Stimulated activated CD4-positive, alpha-beta T cell treated with anti-CD3 and anti-CD28 coated beads, Interleukin-2, amount 100 ng/mL, for 48 hours (primary cell): ENCODE measurements around the gene TM4SF4.

Source experiments
- DNase-seq, 2 donors: peaks; one replicate each; pipeline ENCODE4 v3.0.0-alpha.2; 2020

Gene TM4SF4

DNA sequence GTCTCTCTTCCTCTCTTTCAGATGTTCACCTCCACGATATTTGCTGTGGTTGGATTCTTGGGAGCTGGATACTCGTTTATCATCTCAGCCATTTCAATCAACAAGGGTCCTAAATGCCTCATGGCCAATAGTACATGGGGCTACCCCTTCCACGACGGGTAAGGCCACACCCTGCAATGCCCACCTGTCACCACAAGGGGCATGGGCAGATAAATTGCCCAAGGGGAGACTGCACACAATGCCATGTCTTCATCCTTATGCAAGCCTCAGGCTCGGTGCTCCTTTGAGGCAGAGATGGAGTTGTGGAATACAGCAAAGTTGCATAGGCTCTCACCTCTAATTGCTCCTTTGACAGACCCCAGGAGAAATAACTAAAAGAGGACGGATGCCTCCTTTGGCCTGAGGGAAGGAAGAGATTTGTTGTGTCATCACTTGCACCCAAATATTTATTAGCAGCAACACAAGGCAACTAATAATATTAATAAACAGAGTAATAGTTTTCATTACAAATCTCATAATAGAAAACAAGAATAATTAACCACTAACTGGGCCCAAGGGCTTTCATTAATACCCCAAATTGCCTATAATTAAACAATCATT, 13.2 kb downstream of the TM4SF4 start:
- DNase-seq = peak; percentile 37 to 41

DNA sequence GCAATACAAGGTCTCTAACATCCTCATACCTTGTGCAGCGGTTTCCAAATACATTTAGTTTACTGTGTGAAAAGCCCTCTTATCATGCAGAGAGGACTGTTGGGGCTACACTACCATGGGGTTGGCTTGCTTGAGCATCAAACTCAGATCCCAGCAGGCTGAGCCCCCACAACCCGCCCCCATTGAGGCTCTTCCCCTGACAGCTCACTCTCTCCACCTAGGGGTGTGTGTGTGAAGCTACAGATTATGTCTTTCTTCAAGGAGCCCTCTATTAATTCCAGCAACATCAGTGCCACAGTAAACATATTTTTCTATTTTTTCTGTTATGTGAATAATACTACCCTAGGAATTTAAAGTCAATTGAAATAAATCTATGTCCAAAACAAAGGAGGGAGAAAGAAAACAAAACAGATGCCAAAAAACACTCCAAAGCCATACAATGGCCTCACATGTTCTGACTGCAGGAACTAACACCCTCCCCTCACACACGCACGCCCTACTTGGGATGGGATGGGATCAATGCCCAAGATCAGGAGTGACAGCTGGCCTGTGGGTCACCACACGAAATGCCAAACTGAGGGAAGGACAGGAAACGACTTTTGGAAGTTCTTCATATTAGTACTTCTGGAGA, 14.7 kb downstream of the TM4SF4 start:
- DNase-seq = no peak

DNA sequence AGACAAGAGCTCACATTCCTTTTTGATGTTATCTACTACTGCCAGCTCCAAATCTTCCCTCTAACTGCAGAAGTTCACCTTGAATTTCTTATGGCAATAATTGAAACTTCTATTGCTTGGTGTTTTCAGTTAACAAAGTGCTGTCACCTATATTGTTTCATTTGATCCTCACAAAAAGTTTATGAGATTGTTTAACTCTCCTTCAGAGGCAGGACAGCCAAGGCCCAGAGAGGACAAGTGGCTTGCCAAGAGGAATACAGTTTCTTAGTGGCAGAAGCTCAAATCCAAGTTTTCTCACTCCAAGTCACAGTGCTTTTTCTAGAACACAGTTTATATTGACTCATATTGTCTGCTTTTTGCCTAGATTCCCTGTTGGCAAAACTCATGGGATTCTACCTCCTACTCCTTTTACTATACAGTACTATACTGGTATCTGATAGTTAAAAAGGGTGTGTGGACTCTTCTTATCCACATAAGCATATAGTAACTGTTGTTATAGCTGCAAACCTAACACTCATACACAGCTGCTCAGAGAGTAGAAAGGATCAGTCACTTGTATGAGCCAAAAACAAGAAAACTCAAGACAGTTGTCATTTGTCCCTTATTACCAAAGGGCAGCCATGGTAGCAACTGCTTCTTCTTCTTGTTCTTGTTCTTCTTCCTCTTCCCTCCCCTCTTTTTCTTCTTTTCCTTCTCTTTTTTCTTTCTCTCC, 15.9 kb downstream of the TM4SF4 start:
- no peak for DNase-seq

DNA sequence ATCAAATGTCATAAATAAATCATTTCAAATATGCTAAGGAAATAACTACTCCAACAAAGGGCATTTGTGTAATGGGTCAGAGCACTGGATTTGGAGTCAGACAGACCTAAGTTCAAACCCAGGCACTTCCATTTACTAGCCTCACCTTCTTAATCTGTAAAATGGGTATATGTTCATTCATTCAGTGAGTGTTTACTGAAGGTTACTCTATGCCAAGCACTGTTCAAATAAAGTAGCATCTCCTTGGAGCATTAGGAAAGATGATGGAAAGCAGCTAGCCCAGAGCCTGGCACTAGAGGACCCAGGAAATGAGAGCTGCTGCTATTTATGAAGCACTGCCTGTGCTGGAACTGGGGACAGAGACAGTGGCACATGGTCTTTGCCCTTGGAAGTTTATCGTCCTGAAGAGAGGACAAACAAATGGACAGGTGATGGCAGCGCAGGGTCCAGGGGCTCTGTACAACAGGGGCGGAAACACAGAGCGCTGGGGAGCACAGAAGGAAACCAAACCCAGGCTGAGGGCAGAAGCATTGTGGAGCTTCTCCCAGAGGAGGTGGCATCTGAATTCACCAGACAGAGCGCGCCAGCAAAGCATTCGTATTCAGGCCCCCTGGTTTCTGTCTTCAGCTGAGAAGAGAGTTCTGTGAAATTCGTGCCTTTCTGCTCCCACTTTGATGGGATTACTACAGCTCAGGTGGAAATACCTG, 19.0 kb downstream of the TM4SF4 start:
- no peak for DNase-seq

DNA sequence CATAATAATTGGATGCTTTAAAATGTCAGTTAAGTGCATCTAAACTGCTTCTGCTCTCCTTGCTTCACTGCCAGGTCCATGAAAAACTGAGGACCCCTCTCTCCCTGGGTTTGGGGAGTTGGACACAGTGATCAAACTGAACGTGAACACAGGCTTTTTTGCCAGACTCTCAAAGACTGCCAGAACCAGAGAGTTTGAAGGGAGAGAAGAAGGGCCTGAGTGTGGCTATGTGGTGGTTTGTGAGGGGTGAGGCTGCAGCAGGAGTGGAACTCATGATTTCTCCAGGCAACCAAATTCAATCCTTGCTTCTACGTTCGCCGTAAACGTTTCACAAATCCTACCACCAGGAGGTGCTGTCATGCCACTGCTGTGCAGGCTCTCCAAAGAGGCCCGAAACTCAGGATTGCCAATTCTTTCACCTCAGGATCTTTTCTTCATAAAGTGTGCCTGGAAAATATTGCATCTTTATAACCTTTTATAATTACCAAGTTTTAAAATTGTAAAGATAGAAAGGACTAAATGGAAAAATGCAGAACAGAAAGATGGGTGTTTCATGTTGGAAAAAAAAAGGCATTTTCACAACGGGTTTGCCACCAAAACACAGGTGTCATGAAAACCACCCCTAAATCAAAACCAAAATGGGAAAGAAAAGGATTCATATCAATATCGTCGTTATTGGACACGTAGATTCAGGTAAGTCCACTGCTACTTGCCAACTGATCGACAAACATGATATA, 19.7 kb downstream of the TM4SF4 start:
- peak; percentile 36 to 42 for DNase-seq

DNA sequence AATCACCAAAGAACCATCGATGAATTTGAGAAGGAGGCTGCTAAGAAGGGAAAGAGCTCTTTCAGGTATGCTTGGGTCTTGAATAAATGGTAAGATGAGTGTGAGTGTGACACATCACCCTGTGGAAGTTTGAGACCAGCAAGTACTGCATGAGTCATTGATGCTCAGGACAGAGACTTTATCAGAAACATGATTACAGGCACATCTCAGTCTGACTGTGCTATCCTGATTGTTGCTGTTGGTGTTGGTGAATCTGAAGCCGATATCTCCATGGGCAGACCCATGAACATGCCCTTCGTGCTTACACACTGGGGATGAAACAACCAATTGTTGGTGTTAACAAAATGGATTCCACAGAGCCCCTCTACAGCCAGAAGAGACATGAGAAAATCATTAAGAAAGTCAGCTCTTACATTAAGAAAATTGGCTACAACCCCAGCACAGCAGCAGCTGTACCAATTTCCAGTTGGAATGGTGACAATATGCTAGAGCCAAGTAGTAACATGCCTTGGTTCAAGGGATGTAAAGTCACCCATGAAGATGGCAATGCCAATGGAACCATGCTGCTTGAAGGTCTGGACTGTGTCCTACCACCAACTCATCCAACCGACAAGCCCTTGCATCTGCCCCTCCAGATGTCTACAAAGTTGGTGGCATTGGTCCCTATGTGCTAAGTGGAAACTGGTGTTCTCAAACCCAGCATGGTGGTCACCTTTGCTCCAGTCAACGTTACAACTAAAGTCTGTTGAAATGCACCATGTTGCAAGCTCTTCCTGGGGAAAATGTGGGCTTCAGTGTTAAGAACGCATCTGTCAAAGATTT, 20.5 kb downstream of the TM4SF4 start:
- DNase-seq = no peak

DNA sequence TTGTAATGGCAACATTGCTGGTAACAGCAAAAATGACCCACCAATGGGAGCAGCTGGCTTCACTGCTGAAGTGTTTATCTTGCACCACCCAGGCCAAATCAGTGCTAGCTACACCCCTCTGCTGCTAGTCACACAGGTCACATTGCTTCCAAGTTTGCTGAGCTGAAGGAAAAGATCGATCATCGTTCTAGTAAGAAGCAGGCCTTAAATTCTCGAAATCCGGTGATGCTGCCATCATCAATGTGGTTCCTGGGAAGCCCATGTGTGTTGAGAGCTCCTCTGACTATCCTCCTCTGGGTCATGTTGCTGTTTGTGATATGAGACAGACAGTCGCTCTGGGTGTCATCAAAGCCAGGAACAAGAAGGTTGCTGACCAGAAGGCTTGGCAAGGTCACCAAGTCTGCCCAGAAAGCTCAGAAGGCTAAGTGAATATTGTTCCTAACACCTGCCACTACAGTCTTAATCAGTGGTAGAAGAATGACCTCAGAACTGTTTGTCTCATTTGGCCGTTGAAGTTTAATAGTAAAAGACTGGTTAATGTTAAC, 21.2 kb downstream of the TM4SF4 start:
- no peak for DNase-seq

DNA sequence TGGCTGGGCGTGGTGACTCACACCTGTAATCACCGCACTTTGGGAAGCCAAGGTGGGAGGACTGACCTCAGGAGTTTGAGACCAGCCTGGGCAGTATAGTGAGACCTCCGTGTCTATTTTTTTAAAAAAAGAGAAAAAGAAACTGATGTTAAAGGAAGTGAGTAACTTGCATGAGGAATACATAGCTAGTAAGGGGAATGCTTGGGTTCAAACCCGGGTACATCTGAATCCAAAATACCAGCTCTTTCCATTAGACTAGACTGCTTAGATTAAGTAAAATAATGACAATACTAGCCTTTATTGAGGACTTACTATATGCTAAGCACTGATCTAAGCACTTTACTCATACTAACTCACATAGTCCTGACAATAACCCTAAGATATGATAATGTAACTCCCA, 22.4 kb downstream of the TM4SF4 start:
- no peak for DNase-seq

DNA sequence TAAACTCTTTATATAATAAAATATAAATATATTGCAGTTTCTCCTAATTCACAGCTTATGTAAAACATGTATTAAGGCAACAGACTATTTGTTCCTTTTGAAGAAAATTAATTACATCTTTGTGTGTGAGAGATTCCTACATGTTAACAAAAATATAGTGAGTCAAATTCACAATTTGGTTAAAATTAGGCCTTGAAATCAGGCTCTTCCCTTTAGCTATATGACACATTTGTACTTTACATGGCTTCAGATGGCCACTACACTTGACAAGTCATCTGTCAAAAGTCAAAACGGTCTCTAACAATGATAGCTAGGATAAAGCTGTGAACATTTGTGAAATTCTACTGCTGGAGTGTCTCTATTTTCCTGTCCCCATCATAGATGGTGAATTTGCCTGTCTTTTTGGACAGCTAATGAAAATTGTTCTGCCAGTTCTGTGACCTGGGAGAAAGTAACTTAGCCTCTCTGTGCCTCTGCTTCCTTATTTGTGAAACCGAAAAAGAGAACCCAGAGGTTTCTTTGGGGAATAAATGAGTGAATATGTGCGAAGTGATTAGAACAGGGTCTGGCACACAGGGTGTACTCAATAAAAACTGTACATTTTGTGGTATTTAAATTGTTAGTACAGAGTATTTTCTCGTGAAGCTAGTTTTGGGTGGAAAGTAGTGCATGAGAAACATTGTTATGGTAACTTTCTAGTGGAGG, 23.6 kb downstream of the TM4SF4 start:
- DNase-seq = no peak

DNA sequence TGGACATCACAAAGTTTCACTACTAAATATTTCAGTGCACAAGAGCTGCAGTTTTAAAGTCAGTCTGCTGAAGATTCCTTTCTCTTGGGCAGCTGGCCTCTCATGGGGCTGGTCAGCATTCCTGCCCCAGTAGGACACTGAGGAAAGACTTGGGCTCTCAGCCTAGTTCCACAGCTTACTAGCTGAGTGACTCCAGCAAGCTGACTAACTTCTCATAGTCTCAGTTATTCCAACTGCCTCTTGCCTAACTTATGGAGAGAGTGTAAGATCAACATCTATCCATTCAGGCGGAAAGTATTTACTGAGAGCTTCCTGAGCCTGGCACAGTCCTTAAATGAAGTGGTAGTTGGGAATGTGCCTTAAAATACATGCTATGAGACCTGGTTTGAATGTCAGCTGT, 27.0 kb downstream of the TM4SF4 start:
- no peak for DNase-seq

DNA sequence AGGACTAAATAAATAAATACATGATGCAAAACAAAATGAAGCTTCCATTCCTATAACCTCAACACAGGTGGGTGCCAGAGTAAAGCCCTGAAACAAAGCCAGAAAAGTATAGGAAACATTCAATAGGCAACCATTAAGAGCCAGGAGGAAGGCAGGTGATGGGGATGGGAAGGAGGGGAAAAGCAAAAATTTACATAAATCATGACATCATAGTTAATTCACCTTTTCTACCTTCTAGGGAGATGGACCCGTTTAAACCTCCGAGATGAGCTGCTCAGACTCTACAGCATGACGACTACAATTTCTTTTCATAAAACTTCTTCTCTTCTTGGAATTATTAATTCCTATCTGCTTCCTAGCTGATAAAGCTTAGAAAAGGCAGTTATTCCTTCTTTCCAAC, 27.9 kb downstream of the TM4SF4 start:
- no peak for DNase-seq

DNA sequence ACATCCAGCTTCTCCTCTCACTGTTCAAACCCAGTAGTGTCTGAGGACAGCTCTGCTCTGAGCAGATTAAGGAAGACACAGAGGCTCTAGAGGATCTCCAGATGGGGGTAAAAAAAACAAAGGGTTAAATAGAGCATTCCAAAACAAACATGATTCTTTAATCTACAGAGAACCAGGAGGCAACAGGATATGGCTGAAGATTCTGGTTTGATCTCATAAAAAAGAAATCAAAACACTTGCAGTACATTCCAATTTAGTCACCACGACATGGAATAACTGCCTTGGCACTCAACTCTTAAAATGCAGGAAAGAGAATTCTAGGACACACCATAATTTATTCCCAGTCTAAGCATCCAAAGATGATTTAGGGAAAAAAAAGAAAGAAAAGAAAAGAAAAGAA, 32.0 kb downstream of the TM4SF4 start:
- DNase-seq = no peak

DNA sequence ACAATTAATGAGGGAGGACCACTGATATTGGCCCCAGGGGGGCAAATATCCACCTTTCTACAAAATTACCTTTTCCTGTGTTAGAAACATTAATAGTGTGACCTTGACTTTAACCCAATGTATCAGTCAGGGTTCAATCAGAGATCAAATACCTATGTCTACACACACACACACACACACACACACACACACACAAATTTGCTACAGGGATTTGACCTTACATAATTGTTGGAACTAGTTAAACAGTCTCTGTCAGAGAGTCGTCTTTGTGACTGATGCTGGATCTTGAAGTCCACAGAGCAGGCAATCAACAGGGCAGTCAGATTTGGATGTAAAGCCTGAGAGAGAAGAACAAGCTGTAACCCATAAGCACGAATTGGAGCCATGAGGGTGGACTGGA, 32.5 kb downstream of the TM4SF4 start:
- no peak for DNase-seq

DNA sequence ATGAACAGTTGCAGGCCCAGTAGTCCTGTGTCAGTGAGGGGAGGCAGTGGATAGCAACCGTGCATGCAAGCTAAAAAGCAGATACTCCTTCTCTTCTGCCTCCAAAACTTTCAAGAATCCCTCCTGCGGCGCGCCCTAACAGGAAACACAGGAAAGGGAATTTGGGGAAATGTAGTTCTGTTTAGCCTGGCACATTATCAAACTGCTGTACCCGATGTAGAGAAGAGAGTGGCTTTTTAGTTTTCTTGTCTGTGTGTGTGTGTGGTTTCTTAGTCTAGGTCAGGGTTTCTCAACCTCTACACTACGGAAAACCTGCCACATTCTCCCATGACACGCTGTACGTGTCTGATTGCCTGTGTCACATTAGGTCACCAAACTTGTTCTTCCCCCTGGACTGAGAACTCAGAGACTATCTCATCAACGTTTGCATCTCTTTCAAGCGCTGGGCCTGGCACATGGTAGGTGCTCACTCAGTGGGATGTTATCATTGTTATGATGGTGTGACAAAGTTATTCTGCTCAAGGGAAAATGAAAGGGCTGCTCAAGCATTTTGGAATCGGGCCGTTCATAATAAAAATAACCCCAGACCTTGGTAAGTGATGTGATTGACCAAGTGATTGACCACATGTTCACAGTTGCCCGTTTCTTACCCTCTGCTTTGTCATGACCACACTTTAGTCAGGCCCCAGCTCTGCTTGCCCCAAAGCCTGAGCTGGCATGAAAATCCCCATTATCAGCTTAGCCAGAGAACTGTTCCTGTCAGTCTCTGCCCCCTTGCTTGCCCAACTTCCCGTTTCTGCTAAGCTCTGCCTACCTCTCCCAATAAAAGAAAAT, 33.2 kb downstream of the TM4SF4 start:
- DNase-seq = no peak

DNA sequence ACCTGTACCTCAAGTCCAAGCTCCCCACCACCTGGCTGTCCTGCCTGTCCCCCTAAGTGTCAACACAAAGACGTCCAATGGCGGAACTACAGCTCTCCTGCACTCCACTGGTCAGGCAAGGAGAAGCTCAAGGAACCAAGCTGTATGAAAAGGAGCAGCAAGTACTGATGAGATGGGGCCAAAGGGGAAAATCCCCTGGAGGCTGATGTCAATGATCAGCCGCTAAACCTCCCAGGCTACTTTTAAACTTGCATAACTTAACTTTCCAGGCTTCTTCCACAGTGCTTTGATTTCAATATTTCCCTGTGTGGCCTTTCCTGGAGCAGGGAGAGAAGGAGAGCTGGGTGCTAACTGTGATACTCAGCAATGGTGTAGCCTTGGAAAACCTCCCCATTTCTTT, 35.0 kb downstream of the TM4SF4 start:
- DNase-seq = no peak

DNA sequence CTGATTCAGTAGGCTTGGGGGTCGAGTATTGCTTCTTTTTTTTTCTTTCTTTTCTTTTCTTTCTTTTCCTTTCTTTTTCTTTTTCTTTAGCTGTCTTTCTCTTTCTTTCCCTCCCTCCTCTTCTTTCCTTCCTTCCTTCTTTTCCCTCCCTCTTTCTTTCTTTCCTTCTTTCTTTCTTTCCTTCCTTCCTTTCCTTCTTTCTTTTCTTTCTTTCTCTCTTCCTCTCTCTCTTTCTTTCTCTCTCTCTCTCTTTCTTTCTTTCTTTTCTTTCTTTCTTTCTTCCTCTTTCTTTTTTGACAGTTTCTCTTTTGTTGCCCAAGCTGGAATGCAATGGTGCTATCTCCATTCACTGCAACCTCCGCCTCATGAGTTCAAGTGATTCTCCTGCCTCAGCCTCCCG, 36.0 kb downstream of the TM4SF4 start:
- DNase-seq = no peak

DNA sequence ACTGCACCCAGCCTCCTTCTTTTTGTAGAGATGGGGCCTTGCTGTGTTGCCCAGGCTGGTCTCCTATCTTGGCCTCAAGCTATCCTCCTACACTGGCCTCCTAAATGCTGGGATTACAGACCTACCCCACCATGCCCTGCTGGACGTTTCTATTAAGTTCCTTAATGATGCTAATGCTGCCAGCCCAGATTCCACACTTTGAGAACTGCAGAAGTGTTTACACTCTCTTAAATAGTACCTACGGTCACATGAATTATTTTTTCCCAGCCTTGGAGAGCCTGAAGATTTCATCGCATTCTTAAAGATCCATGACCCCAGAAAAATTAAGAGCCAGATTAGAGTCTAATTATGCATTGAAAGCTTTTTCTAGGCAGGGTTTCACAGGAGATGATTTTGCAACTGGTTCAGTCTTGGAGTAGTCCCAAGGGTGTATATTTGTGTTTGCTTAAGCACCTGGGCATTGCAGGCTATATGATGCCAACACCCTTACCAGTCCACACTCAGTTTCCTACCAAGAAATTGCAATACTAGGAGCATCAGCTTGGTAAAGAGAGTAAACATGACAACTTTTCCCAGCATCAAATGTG, 36.6 kb downstream of the TM4SF4 start:
- no peak for DNase-seq

DNA sequence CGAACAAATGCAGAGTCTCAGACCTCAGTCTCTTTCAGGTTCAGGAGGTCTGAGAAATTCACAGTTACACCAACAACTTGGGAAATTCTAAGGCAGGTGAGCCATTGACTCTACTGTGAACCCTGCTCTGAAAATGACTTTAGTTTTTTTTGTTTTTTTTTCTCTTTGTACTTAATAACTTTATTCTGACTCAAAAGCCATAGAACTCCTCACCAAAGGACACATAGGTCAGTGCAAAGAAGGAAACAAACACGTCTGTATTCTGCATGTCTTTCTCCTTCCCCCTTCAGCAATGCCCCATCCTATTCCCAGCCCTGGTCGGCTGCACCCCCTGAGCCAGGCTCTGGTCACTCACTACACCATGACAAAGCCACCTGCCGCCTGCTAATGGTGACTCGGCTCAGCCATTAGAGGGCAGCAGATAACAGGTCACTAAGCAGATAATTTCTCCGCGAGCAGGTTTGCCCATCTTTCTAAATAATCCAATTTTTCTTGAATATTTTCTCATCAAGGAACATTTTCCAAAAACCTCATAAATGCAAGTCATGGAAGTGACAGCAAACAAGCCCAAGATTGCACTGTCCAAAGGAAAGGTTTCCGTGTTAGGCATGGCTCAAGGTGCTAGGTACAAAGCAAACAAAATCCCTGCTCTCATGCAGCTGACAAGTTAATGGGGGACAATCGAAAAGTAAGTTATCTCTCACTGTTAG, 37.7 kb downstream of the TM4SF4 start:
- DNase-seq = no peak

DNA sequence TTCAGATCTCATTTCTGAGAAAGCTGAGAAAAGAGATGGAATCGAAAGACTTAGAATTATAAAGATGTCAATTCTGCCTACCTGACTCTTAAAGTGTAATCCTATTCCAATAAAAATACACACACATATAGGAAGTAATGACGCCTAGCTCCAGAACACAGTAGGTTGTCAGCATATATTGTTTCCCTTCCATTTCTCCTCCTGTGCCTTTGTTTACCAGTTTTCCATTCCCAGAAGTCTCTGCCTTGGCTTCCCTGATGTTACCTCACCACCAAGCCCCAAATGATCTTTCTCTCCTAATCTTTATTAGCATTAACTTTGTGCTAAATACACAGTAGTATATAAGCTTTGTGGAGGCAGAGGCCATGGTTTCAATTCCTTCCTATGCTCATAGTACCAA, 40.0 kb downstream of the TM4SF4 start:
- no peak for DNase-seq
